Common myeloid progenitor, CD34-positive (primary cell): ENCODE measurements around the gene STX8.
A peak's percentile ranks its signal among the peaks of the same experiment; 100 is the strongest.

Experiments
- CTCF ChIA-PET: fragments of 350-600 bp; sonication (Branson Sonifier 250); formaldehyde crosslinking; loops from one replicate; lab custom pipeline; 2021; ENCODE audit warnings: antibody characterized with exemption; lab: Charles Lee
- POLR2A ChIA-PET: fragments of 350-600 bp; sonication (Branson Sonifier 250); formaldehyde crosslinking; loops from one replicate; lab custom pipeline; 2021; ENCODE audit warnings: antibody characterized with exemption; lab: Charles Lee
- DNase-seq, 3 donors: peaks; one replicate each; pipeline versions ENCODE4 v3.0.0 to v3.0.0-alpha.2; 2013
- H3K27ac ChIP-seq, 2 experiments: 1 replicate in 1 of 2; 2 replicates in 1 of 2; pipeline ENCODE4 v1.7.0; 2013; ENCODE audit warnings: inconsistent platforms in 2 of 2, low read length in 2 of 2, mild to moderate bottlenecking in 2 of 2, low read depth in 1 of 2, moderate library complexity in 1 of 2; ENCODE audit not compliant: severe bottlenecking in 2 of 2, insufficient read depth in 1 of 2, poor library complexity in 1 of 2
- H3K27me3 ChIP-seq, 5 experiments: replicated peaks in 2 of 5; 1 replicate in 3 of 5; 2 replicates in 2 of 5; pipeline versions ENCODE4 v1.6.1 to v1.7.0; 2013; ENCODE audit warnings: low read length in 4 of 5, mild to moderate bottlenecking in 2 of 5, moderate library complexity in 2 of 5, inconsistent platforms in 1 of 5; ENCODE audit not compliant: insufficient read depth in 5 of 5, control insufficient read depth in 4 of 5
- H3K36me3 ChIP-seq, 4 experiments: 1 replicate in 2 of 4; 2 replicates in 2 of 4; pipeline versions ENCODE4 v1.6.1 to v1.7.0; 2013; ENCODE audit warnings: low read length in 3 of 4, control low read depth in 1 of 4, mild to moderate bottlenecking in 1 of 4; ENCODE audit not compliant: control insufficient read depth in 4 of 4, insufficient read depth in 4 of 4
- H3K4me1 ChIP-seq, 4 experiments: 1 replicate in 3 of 4; 2 replicates in 1 of 4; pipeline versions ENCODE4 v1.6.1 to v1.7.1; 2013; ENCODE audit warnings: low read length in 3 of 4, mild to moderate bottlenecking in 3 of 4, control low read depth in 1 of 4, inconsistent platforms in 1 of 4, moderate library complexity in 1 of 4; ENCODE audit not compliant: control insufficient read depth in 4 of 4, insufficient read depth in 4 of 4; ENCODE audit errors: control extremely low read depth in 1 of 4
- H3K4me3 ChIP-seq, 7 experiments: 1 replicate in 4 of 7; 2 replicates in 3 of 7; pipeline versions ENCODE4 v1.5.1 to v1.7.0; 2013; ENCODE audit warnings: mild to moderate bottlenecking in 7 of 7, low read length in 6 of 7, moderate library complexity in 6 of 7, inconsistent platforms in 2 of 7, low read depth in 2 of 7, control low read depth in 1 of 7; ENCODE audit not compliant: insufficient read depth in 4 of 7, control insufficient read depth in 1 of 7; ENCODE audit errors: extremely low read depth in 1 of 7
- H3K9me3 ChIP-seq, 5 experiments: 1 replicate in 4 of 5; 2 replicates in 1 of 5; pipeline versions ENCODE4 v1.6.1 to v1.7.1; 2013; ENCODE audit warnings: low read length in 4 of 5, mild to moderate bottlenecking in 2 of 5, inconsistent platforms in 1 of 5, low read depth in 1 of 5, moderate library complexity in 1 of 5; ENCODE audit not compliant: control insufficient read depth in 4 of 5, insufficient read depth in 2 of 5; ENCODE audit errors: control extremely low read depth in 1 of 5
- WGBS: methylation state at CpG from one replicate; pipeline ENCODE4 v1.1.5; 2013; ENCODE audit not compliant: insufficient coverage; 5-methylcytosine and 5-hydroxymethylcytosine counted together

Gene STX8

GRCh38 chr17:9409878-9410277 lies 165.7 kb downstream of the STX8 start:
- Histone ChIP-seq H3K9me3 (no peaks in the 10 kb centered on the region), H3K4me3 (no peak overlapping the region), H3K4me1 (no peaks in the 10 kb centered on the region), H3K27ac (no peak overlapping the region), H3K27me3 (no peaks in the 10 kb centered on the region), H3K36me3 (no peaks in the 10 kb centered on the region)
- ChIA-PET CTCF (no interaction called here), POLR2A (interaction anchor here (0.6 kb wide), 1 partner anchor 484 kb away, joined by 3 read pairs; no protein-coding TSS in a partner anchor)
- WGBS = no CpG with 5 or more reads among the region's 4 CpGs
- DNase-seq = no peak

GRCh38 chr17:9408868-9409829 lies 166.5 kb downstream of the STX8 start:
- Histone ChIP-seq H3K36me3 (no peaks in the 10 kb centered on the region), H3K4me1 (no peaks in the 10 kb centered on the region), H3K4me3 (no peak overlapping the region), H3K27ac (no peak overlapping the region), H3K27me3 (no peaks in the 10 kb centered on the region), H3K9me3 (no peaks in the 10 kb centered on the region)
- ChIA-PET CTCF (no interaction called here), POLR2A (interaction anchor here (0.6 kb wide), 1 partner anchor 483 kb away, joined by 3 read pairs; no protein-coding TSS in a partner anchor)
- no peak for DNase-seq
- WGBS = 100% methylated on average over 3 of the region's 12 CpGs

- Histone ChIP-seq H3K27me3 (no peaks in the 10 kb centered on the region), H3K27ac (no peak overlapping the region), H3K9me3 (no peaks in the 10 kb centered on the region), H3K4me3 (no peak overlapping the region), H3K36me3 (no peaks in the 10 kb centered on the region), H3K4me1 (no peaks in the 10 kb centered on the region)
- no peak for DNase-seq
- CTCF ChIA-PET = no interaction called here
- POLR2A ChIA-PET = no interaction called here
- WGBS = no CpG with 5 or more reads among the region's 1 CpG
Observed at GRCh38 chr17:9408381-9408780, 167.2 kb downstream of the STX8 start.

- Histone ChIP-seq H3K36me3 (no peaks in the 10 kb centered on the region), H3K27ac (no peak overlapping the region), H3K9me3 (peaks cover 0 to 1% (median 0%) of the 10 kb centered on the region in 5 experiments), H3K27me3 (no peaks in the 10 kb centered on the region), H3K4me3 (no peak overlapping the region), H3K4me1 (no peaks in the 10 kb centered on the region)
- WGBS = 100% methylated on average over 1 of the region's 2 CpGs
- ChIA-PET CTCF (interaction anchor here (0.6 kb wide), 1 partner anchor 118 kb away, joined by 3 read pairs; no protein-coding TSS in a partner anchor), POLR2A (no interaction called here)
- no peak for DNase-seq
Observed at GRCh38 chr17:9406046-9406606, 169.5 kb downstream of the STX8 start.

GRCh38 chr17:9403257-9403656 lies 172.4 kb downstream of the STX8 start:
- Histone ChIP-seq H3K27ac (no peak overlapping the region), H3K9me3 (peaks cover 0 to 1% (median 0%) of the 10 kb centered on the region in 5 experiments), H3K27me3 (no peaks in the 10 kb centered on the region), H3K4me1 (no peaks in the 10 kb centered on the region), H3K4me3 (no peak overlapping the region), H3K36me3 (peaks cover 0 to 2% (median 0%) of the 10 kb centered on the region in 4 experiments)
- DNase-seq = no peak
- 100% methylated on average over 1 of the region's 4 CpGs for WGBS
- POLR2A ChIA-PET = no interaction called here
- CTCF ChIA-PET = no interaction called here

GRCh38 chr17:9402590-9403199 lies 172.9 kb downstream of the STX8 start:
- DNase-seq = peak; percentile 4 to 25 (median 21)
- Histone ChIP-seq H3K9me3 (peaks cover 0 to 1% (median 0%) of the 10 kb centered on the region in 5 experiments), H3K27me3 (no peaks in the 10 kb centered on the region), H3K36me3 (peaks cover 0 to 4% (median 0%) of the 10 kb centered on the region in 4 experiments), H3K27ac (no peak overlapping the region), H3K4me3 (no peak overlapping the region), H3K4me1 (no peaks in the 10 kb centered on the region)
- CTCF ChIA-PET = no interaction called here
- WGBS = 98% methylated on average over 5 of the region's 9 CpGs
- POLR2A ChIA-PET = no interaction called here
